Activated CD8-positive, alpha-beta memory T cell treated with anti-CD3 and anti-CD28 coated beads, Interleukin-2, amount 50 U/mL, for 48 hours (primary cell): ENCODE data around the gene KIAA1549.
"Not testable (repeated sequence)": the region's sequence is repeated elsewhere in the genome, so short reads cannot be mapped to it uniquely, and the experiment has no call there.

Experiments used
- DNase-seq: peaks from one replicate; pipeline ENCODE4 v3.0.0-alpha.2; 2020

Gene KIAA1549

DNA sequence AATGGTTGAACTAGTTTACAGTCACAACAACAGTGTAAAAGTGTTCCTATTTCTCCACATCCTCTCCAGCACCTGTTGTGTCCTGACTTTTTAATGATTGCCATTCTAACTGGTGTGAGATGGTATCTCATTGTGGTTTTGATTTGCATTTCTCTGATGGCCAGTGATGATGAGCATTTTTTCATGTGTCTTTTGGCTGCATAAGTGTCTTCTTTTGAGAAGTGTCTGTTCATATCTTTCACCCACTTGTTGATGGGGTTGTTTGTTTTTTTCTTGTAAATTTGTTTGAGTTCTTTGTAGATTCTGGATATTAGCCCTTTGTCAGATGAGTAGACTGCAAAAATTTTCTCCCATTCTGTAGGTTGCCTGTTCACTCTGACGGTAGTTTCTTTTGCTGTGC, 40.6 kb downstream of the KIAA1549 start:
- DNase-seq: not testable (repeated sequence)

- DNase-seq: no peak
These were observed 43.7 kb downstream of the KIAA1549 start for GRCh38 chr7:138937484-138937883.

DNA sequence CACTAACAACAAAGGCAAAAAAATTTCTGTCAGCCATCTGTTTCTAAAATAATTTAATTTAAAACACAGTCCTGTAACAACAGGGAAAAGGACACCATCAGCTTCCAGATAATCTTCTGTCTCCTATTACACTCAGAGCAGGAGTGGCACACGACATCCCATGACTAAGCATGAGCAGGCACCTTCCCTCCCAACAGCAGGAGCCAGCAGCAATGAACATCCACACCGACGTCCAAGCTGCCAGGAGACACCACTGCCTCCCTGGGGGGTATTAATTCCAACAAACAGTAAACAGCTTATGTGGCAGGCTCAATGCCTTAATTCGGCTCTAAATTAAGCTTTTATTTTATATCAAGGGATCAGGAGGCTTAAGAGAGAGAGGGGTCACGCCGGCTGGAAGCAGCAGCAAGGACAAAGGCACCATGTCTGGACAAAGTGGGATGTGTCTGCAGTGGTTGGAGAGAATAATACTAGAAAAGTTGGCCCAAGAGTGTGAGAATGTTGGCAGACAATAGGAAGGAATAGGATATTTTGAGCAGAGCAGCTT, 45.7 kb downstream of the KIAA1549 start:
- DNase-seq: no peak

GRCh38 chr7:138934861-138935260, 46.3 kb downstream of the KIAA1549 start:
- no peak for DNase-seq

GRCh38 chr7:138934367-138934766, 46.8 kb downstream of the KIAA1549 start:
- DNase-seq: no peak

- DNase-seq: no peak
These were observed 48.3 kb downstream of the KIAA1549 start for GRCh38 chr7:138932870-138933269.

GRCh38 chr7:138932427-138932826, 48.8 kb downstream of the KIAA1549 start:
- no peak for DNase-seq

GRCh38 chr7:138929969-138930368, 51.2 kb downstream of the KIAA1549 start:
- DNase-seq: no peak

DNA sequence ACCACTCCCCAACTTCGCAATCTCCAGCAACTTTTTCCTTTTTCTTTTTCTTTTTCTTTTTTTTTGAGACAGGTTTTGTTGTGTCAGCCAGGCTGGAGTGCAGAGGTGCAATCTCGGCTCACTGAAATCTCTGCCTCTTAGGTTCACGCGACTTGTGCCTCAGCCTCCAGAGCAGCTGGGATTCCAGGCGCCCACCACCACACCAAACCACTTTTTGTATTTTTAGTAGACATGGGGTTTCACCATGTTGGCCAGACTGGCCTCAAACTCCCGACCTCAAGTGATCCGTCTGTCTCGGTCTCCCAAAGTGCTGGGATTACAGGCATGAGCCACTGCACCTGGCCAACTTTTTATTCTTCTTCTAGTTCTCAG, 55.0 kb downstream of the KIAA1549 start:
- no peak for DNase-seq

DNA sequence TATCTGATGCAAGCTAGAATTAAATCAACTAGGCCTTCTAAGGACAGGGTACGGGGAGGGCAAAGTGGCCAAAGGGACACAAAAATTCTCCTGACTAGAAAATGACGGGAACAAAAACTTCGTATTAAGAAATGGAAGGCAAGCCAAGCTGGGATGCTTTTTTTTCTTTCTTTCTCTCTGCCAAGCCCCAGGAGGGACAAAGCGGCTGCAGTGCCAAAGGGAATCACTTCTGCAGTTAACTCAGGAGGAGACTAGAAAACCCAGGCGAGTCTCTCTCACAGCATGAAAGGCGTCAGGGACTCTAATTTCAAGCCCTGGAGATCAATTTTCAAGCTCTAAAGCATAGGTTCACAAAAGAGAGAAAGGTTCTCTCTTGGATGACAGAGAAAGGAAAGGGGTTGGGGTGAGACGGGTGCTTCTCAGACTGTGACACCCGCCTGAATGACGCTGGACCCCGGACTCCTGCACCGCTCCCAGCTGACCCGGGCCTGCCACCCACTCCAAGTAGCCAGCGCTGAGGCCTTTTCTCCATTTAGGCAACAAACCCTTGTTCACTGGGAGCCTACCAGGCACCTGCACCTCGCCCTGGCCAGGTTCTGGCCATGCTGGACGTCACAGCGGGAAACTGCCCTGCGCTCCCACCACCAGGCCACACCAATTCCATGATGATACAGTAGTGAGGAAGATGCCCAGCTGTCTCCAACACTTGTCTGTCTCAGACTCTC, 56.5 kb downstream of the KIAA1549 start:
- no peak for DNase-seq

DNA sequence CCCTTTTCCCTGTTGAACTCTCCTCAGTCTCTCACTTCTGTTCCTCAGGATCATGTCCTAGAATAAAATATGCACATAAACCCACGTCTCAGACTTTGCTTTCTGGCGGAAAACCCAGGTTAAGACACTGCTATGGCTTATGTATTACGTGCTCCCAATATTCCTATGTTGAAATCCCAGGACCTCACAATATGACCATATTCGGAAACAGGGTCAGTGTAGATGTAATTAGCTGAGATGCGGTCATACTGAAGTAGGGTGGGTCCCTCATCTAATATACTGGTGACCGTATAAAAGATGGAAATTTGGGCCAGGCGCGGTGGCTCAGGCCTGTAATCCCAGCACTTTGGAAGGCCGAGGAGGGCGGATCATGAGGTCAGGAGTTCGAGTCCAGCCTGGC, 59.9 kb downstream of the KIAA1549 start:
- DNase-seq: peak; percentile 0

- DNase-seq: no peak
These were observed 61.3 kb downstream of the KIAA1549 start for GRCh38 chr7:138919911-138920310.

DNA sequence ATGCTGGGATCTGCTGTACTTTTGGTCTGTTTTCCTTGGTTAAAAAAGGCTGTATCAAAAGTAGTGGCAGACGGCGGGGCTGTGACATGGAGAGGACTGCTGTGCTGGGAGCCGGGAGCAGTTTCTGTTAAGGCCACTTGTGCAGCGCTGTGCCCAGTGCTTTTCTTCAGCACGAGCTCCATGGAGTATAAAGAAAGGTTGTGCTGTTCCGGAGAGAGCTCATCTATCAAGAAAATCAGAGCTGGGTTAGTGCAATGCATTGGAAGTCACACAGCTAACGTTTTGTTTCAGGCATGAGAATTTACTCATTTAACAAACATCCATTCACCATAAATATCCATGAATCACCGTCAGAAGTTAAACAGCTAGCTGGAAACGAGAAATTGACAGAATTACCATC, 62.0 kb downstream of the KIAA1549 start:
- DNase-seq: no peak

- DNase-seq: no peak
These were observed 62.4 kb downstream of the KIAA1549 start for GRCh38 chr7:138918756-138919155.

DNA sequence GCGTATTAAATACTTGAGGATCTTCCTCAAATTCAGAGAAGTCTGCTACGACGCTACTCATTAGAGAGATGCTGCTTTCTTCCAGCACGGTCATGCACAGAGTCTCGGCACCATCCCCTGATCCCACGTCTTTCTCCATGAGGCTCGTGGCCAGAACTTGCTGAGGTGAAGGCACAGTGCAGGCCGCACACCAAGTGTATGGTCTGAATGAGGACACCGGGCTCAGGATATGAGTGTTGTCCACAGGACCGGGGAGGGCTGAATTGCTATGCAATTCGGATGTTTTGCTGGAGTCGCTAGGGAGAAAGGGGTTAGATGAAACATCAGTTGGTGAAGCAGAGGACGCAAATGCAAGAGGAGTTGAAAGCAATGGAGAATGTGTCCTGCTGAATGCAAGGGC, 63.0 kb downstream of the KIAA1549 start:
- DNase-seq: no peak

DNA sequence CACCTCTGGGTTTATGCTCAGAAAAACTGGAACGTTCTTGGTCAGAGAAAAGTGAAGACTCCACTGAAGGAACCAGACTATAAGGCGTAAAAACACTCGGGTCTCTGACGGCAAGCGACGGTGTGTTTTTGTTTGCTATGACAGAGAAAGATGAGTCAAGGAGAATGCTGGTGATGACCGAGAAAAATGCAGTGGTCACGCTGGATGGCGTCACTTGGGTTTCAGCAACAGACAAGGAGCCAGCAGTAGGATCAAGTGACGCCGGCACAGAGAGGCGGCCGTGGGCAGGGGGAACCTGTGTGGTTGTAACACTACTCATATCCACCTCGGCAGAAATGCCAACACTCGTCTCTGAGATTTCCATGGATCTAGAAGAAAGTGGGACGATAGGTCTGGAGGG, 63.4 kb downstream of the KIAA1549 start:
- DNase-seq: no peak

GRCh38 chr7:138916731-138917130, 64.5 kb downstream of the KIAA1549 start:
- no peak for DNase-seq

DNA sequence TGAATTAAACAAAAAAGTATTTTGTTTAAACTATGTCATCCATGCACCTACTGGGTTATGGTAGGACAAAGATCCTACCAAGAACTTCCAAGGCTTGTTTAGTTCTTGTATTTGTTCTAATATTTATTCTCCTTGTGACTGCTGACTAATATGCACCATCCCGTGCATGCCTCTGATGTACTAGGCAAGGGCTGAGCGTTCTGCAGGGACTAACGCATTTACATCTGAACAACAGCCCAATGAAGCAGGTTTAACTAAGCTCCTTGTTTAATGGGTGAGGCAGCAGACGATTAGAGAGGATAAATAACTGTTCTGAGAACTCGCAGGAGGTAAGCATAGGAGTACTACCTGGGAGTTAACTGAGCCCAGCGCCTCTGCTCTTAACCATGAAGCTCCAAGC, 64.9 kb downstream of the KIAA1549 start:
- DNase-seq: no peak

DNA sequence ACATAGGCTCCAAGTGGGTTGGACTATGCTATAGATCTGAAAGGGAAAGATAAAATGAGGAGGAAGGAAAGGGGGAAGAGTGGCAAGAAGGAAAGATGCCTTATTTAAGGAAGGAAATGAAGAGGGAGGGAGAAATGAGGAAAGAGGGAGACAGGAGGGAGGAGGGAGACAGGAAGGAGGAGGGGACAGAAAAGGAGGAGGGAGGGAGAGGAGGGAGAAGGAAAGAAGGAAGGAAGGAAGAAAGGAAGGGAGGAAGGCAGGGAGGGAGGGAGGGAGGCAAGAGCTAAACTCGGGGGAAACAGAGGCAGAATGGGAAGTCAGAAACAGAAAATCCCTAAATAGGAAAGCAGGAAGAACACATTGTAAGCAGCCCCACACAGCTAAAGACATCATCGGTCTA, 67.4 kb downstream of the KIAA1549 start:
- no peak for DNase-seq

DNA sequence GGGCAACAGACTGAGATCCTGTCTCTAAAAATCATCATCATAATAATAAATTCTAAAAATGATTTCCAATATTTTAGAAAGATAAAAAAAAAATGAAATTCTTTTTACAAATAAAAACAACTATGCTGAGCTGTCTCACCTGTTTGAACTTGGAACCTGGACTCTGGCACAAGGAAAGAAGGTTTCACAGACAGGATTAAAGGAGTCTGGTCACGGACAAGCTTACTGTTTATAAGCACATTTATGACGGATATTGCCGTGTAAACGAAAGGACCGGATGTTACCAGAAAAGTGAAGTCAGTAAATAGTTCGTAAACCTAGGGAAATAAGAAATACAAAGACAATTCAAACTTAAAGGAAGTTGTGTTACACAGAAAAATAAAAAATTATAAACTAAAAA, 70.2 kb downstream of the KIAA1549 start:
- no peak for DNase-seq

DNA sequence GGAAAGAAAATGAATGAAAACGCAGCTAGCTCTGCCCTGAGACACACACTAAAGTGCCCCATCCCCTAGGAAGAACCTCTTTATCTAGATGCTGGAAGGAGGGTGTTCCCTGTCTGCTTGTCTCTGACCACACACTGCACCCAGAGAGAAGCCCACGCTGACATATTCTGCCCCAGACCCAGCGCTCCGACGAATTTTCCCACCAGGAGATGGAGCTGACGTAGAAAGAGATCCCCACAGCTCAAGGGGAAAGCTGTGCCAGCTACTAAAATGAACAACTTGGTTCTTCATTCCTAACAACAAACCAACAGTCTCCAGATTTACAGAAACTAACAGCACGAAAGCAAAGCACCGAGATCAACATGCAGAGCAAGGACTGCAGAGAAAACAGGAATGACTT, 73.3 kb downstream of the KIAA1549 start:
- no peak for DNase-seq

DNA sequence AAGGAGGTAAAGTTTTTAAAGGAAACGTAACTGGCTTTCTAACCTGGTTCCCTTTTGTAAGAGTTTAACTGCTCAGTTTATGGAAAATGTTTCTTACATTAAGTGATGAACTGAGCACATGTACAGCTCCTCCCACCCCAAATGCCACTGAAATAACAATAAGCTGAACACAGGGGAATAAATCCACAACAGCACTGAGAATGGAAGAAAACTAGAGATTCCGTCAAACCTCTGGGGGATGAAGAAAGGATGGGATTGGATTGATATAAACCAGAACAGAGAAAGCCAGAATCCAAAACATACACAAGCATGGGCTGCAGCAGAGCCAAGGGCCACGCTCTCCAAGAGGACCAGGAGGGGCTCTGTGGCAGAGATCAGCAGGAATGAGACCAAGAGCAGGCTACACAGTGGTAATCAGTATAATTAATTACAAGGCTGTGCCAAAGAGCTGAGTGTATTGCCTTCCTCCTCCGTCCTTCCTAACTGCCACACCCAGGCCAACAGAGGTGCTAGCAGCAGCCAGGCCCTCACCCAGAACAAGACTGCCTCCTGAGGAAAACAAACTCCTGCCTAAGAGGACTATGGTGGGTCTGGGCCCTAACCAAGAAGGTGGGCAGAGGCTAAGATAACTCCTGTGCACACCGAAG, 73.9 kb downstream of the KIAA1549 start:
- DNase-seq: no peak

GRCh38 chr7:138903859-138904435, 77.2 kb downstream of the KIAA1549 start:
- no peak for DNase-seq

- DNase-seq: peak; percentile 80
These were observed 77.9 kb downstream of the KIAA1549 start for GRCh38 chr7:138903186-138903820.
